ENCODE data around the gene CHURC1.

CHURC1 gene

DNA sequence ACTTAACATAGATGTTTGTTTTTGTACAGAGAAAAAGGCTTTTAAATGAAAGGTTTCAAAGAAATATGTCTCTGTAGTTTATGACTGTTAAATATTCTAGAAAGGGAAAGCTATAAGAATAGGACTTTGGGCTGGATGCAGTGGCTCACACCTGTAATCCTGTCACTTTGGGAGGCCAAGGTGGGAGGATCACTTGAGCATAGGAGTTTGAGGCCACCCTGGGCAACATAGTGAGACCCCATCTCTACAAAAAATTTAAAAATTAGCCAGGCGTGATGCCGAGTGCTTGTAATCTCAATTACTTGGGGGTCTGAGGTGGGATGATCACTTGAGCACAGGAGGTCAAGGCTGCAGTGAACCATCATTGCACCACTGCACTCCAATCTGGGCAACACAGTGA is 16.9 kb downstream of the CHURC1 start:
- CTCF ChIA-PET = no interaction called here

DNA sequence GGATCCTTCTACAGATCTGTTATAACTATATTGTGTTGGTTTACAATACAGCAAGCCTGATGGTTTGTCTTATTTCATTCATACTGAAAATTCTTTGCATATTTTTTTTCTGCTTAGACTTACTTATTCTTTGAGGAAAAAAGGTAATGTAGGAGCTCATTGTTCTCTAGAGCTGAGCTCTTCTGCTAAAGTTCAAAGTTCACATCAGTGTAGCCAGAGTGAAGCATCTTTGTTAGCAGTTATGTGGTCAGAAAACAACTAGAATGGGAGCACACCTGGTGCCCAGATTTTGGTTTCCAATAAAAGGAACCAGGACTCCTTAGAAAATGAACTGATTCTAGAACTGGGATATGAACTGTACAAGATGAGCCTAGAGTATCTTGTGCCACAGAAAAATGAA is 18.0 kb downstream of the CHURC1 start:
- POLR2A ChIA-PET = no interaction called here
- TF ChIP-seq, protein P1, sequence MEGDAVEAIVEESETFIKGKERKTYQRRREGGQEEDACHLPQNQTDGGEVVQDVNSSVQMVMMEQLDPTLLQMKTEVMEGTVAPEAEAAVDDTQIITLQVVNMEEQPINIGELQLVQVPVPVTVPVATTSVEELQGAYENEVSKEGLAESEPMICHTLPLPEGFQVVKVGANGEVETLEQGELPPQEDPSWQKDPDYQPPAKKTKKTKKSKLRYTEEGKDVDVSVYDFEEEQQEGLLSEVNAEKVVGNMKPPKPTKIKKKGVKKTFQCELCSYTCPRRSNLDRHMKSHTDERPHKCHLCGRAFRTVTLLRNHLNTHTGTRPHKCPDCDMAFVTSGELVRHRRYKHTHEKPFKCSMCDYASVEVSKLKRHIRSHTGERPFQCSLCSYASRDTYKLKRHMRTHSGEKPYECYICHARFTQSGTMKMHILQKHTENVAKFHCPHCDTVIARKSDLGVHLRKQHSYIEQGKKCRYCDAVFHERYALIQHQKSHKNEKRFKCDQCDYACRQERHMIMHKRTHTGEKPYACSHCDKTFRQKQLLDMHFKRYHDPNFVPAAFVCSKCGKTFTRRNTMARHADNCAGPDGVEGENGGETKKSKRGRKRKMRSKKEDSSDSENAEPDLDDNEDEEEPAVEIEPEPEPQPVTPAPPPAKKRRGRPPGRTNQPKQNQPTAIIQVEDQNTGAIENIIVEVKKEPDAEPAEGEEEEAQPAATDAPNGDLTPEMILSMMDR (IDR thresholded peaks at IDR 0.05; ENCODE audit: insufficient read depth, low read length, missing control alignments) = no peak
- CTCF ChIA-PET = interaction anchor here (1.5 kb wide), 1 partner anchor 40 kb away, joined by 5 read pairs; no protein-coding TSS in a partner anchor
- H3K4me3 ChIP-seq (ENCODE audit: low read depth, low read length) = no peak overlapping the region
- no peak for DNase-seq (ENCODE audit: low read depth, low spot score)

More for the DNA sequence above, 16.9 kb downstream of the CHURC1 start:
- DNase-seq (ENCODE audit: low read depth, low spot score) = no peak
- TF ChIP-seq, protein P1 (IDR thresholded peaks at IDR 0.05; ENCODE audit: insufficient read depth, low read length, missing control alignments) = no peak
- H3K4me3 ChIP-seq (ENCODE audit: low read depth, low read length) = no peak overlapping the region
- POLR2A ChIA-PET = no interaction called here

DNA sequence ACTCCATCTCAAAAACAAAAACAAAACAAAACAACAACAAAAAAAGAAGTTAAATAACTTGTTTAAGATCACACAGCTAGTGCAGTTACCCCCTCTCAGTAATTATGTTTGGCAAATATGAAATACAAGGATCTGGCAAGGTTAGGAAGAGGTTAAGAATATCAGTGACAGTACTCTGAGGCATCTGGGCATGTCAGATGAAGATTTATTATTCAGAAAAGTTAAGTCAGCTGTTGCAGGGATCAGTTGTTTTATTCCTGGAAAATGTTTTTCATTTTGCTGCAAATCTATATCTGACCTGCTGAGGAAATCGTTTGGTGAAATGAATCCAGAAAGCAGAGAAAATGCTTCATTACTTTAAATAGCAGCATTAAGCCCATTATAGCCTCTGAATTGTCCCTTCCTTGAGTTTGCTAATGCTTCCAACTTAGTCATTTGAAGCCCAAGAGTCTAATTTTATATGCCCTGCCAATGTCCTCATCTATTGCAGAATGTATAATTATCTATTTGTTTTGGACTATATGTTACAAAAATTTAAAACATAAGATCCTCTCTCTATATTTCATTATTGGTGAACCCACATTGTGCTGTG is 20.2 kb downstream of the CHURC1 start:
- POLR2A ChIA-PET = no interaction called here
- no peak for DNase-seq (ENCODE audit: low read depth, low spot score)
- no peak overlapping the region for H3K4me3 ChIP-seq (ENCODE audit: low read depth, low read length)
- CTCF ChIA-PET = no interaction called here
- TF ChIP-seq, protein P1 (IDR thresholded peaks at IDR 0.05; ENCODE audit: insufficient read depth, low read length, missing control alignments) = no peak

DNA sequence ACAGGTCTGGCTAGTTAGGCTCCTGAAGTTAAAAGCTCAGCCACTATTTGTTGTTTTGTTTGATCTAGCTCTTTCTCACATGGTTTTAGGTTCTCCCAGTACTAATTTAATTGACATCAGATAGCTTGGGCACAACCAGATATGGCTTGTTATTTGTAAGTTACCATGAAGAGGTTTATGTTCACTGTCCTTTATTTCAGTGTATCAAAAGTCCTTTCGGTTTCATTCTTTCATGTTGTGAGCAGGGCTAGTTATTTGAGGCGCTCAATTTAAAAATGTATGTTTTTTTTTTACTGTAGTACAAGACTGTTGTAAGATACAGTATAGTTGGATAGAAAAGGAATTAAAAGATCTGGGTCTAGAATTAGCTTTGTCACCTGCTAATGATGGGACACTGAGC is 21.3 kb downstream of the CHURC1 start:
- DNase-seq (ENCODE audit: low read depth, low spot score) = no peak
- ChIA-PET POLR2A (no interaction called here), CTCF (interaction anchor here (0.6 to 2.3 kb wide), 4 partner anchors 15 to 591 kb away, joined by 3 to 16 read pairs (median 6); no protein-coding TSS in a partner anchor)
- TF ChIP-seq, protein P1 (IDR thresholded peaks at IDR 0.05; ENCODE audit: insufficient read depth, low read length, missing control alignments) = no peak
- H3K4me3 ChIP-seq (ENCODE audit: low read depth, low read length) = no peak overlapping the region

DNA sequence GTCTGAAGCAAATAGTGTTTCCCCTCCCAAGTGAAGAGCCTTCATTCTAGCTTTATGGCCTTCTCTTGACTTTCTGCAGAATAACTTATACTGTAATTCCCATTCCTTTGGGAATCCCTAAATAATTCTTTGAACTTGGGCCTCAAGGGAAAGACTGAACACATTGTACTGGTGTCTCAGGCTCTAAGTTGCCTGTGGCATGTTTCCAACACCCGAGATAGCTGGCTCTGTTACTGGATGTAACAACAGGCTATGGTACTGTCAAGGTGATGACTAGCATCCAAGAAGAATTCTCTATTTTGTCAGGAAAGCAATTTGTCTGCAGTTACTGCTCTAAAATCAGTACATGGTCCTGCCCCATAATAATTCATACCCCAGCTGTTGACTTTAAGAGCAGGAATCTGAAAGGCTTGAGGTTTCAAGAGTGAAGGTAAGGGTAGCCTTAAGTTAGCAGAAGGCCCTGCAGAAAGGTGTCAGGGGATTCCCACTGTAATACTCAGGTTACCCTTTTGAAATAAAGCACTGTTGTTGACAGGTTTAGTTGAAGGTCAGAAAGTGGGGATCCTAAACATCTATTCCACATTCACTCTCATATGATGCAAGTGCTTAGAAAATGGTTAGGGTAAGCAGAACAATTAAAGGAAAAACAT is 23.0 kb downstream of the CHURC1 start:
- no peak for DNase-seq (ENCODE audit: low read depth, low spot score)
- TF ChIP-seq, protein P1 (IDR thresholded peaks at IDR 0.05; ENCODE audit: insufficient read depth, low read length, missing control alignments) = no peak
- POLR2A ChIA-PET = interaction anchor here (0.7 kb wide), 1 partner anchor 22 kb away, joined by 3 read pairs; no protein-coding TSS in a partner anchor

DNA sequence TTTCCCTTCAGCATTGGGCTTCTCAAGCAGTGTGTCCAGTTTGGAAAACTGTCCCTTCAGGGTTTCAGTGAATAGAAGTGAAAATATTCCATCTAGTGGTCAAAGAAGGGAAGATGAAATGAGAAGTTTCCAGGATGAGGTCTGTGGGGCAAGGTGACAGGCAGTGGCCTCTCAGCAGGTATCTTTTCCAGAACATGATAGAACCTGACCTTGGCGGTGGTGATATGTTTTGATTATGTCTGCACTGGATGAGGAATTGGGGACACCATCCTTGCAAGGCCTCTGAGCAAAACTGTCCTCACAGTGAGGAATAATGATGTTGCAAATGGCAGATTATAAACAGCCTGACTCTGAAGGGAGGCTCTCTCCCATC is 23.6 kb downstream of the CHURC1 start:
- no peak for DNase-seq (ENCODE audit: low read depth, low spot score)
- POLR2A ChIA-PET = no interaction called here

More for the DNA sequence above, 23.0 kb downstream of the CHURC1 start:
- CTCF ChIA-PET = interaction anchor here (1.3 to 2.3 kb wide), 8 partner anchors 10 to 265 kb away, joined by 3 to 16 read pairs (median 6); no protein-coding TSS in a partner anchor
- H3K4me3 ChIP-seq (ENCODE audit: low read depth, low read length) = no peak overlapping the region

More for the DNA sequence above, 23.6 kb downstream of the CHURC1 start:
- TF ChIP-seq, protein P1 (IDR thresholded peaks at IDR 0.05; ENCODE audit: insufficient read depth, low read length, missing control alignments) = peak; percentile 3
- H3K4me3 ChIP-seq (ENCODE audit: low read depth, low read length) = no peak overlapping the region
- CTCF ChIA-PET = interaction anchor here (1.3 to 1.8 kb wide), 2 partner anchors 10 to 19 kb away, joined by 3 to 5 read pairs; no protein-coding TSS in a partner anchor

Measured in AG04449 (cell line).